ENCODE measurements around the gene BRPF3.

Gene BRPF3

GRCh38 chr6:36272234-36272633 lies 75.7 kb downstream of the BRPF3 start:
- DNase-seq, result no peak

GRCh38 chr6:36273067-36273466 lies 76.5 kb downstream of the BRPF3 start:
- DNase-seq, result no peak

- DNase-seq, result no peak
Observed at GRCh38 chr6:36273802-36274514, 77.4 kb downstream of the BRPF3 start.

DNA sequence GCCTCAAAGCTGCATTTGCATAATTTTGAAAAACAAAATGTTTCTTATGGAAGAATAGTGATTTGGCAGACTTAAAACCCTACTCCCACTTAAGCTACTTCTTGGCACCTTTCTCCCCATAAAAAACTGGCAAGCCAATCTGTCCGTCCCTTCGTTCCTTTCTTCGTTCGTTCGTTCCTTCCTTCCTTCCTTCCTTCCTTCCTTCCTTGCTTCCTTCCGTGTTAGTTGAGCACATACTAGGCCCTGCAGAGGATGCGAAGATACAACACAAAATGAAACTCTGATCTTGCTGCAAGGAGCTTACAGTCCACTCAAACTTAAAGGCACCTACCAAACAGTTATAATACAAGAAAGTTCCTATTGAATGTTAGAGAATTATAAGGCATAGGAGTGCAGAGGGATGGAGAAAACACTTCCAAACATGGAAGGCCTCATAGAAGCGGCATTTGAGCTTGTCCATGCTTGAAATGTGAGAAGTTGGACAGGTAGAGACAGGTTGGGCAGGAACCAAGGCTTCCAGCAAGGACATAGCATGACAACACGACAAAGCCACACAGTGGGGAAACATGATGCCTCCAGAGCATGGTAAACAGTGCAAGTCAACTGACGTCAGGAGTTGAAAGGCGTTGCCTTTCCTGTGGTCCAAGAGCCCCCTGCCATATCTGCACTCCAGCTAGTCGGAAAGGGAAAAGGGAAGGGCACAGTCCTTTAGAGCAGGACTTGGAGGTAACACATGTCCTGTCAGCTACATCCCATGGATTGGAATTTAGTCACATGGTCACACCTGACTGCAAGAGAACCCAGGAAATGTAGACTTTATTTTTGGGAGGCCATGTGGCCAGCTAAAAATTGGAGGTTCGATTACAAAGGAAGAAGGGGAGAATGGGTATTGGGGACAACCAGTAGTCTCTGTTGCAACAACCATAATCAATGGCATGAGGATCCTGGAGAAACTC lies 80.3 kb downstream of the BRPF3 start:
- no peak for DNase-seq

- no peak for DNase-seq
Observed at GRCh38 chr6:36277946-36278470, 81.5 kb downstream of the BRPF3 start.

GRCh38 chr6:36280467-36280866 lies 83.9 kb downstream of the BRPF3 start:
- DNase-seq, result no peak

DNA sequence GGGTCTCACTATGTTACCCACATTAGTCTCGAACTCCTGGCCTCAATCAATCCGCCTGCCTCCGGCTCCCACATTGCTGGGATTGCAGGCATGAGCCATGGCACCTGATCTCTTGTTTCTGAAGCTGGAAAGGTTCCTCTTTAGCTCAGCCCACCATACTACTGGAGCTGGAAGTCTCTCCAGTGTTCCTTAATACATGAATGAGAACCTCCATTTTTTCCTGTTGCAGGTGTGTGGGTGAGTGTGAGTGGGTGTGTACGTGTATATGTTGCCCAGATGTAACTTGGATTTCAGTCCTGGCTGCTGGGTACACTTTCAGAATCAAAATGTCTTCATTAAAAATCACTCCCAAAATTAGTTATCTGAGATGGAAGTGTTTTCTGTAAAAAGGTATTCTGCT lies 84.4 kb downstream of the BRPF3 start:
- no peak for DNase-seq
